GM21381 (cell line): Measurements from ENCODE around the gene NEMP1.
"Not testable (repeated sequence)": the region's sequence is repeated elsewhere in the genome, so short reads cannot be mapped to it uniquely, and the experiment has no call there.

Source experiments
- ATAC-seq: cut with Tn5 transposase; IDR thresholded peaks from one replicate; pipeline ENCODE4 v1.9.1; 2021; ENCODE audit warnings: mild to moderate bottlenecking, moderate library complexity; ENCODE audit not compliant: unreplicated experiment

NEMP1 gene

DNA sequence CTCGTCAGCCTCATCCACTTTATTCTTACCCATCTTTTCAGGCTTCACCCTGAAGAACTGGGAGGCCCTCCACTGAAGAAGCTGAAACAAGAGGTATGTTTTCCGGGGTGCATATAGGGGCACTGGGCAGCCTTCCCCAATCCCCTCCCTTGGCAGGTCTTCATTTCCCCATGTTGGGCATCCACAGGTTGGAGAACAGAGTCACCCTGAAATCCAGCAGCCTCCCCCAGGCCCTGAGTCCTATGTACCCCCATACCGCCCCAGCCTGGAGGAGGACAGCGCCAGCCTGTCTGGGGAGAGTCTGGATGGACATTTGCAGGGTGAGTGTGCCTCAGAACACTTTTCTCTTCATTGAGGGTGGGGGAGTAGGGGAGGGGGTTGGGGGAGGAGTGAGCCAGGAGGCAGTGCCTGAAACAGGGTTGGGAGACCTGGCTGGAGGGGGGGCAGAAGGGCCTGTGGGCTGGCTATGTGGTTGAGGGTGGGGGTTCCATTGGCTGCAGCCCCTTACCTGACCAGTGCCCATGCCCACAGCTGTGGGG is 14.4 kb upstream of the NEMP1 start:
- ATAC-seq = no peak

DNA sequence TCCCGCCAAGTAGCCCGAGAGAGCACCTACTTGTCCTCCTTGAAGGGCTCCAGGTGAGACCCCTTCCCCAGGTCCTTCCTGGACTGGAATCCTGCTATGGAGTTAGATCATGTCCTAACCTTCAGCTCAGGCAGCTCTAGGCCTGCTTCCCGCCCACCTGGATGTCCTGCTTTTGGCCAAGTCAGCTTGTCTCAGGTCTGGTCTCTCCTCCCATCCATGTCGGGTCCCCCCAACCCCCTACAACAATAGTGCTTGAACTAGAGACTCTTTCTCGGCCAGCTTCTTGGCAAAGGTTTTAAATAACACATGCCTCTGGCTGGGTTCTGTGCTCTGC is 13.9 kb upstream of the NEMP1 start:
- ATAC-seq = no peak

DNA sequence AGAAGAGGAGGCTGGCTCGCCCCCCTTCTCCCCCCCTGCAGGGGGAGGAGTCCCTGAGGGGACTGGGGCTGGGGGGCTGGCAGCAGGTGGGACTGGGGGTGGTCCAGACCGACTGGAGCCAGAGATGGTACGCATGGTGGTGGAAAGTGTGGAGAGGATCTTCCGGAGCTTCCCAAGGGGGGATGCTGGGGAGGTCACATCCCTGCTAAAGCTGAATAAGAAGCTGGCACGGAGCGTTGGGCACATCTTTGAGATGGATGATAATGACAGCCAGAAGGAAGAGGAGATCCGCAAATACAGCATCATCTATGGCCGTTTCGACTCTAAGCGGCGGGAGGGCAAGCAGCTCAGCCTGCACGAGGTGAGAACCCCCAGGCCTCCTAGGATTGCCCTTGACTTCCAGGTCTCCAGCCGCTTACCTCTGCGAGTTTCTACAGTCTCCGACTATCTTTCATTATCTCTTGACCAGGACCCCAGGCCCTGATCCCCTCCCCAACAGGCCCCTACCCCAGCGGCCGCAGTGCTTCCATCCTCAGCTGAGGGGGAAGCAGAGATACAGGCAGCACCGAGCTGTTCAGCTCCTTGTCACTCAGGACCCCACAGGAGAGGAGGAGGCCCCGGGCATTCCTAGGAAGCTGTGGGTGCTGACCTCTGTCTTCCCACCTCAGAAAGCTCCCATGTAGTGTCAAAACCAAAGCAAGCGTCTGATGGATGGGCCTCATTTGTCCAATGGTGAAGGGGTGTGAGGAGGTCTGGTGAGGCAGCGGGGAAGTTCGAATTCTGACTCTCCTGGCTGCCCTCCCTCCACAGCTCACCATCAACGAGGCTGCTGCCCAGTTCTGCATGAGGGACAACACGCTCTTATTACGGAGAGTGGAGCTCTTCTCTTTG is 13.3 kb upstream of the NEMP1 start:
- ATAC-seq = no peak

DNA sequence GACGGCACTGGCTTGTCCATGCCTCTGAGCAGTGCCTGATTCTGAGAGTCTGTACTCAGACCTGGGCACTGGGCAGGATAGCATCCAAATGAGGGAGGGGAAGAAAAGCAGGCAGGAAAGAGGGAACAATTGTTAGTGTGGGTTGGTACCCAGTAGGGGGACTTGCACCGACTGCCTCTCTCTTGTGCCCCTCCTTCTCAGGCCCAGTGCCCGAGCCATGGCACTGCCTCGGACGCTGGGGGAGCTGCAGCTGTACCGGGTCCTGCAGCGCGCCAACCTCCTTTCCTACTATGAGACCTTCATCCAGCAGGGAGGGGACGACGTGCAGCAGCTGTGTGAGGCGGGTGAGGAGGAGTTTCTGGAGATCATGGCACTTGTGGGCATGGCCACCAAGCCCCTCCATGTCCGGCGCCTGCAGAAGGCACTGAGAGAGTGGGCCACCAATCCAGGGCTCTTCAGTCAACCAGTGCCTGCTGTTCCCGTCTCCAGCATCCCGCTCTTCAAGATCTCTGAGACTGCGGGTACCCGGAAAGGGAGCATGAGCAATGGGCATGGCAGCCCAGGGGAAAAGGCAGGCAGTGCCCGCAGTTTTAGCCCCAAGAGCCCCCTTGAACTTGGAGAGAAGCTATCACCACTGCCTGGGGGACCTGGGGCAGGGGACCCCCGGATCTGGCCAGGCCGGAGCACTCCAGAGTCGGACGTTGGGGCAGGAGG is 12.5 kb upstream of the NEMP1 start:
- no peak for ATAC-seq

DNA sequence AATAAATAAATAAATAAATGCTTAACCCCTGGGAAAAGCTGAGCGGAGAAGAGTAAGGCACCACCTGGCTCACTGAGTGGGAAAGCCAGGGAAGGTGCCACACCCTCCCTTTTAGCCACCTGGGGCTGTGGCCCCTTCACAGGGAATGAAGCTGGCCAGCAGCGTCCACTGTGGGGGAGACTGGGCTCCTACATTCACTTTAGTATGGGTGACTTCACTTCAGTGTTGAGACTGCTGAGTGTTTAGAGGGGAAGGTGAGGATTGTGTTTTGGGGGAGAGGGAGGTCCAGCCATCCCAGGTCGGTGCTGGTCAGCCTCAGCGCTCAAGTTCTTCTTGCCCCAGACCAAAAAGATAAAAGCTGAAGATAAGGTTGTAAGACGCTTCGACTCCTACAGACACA is 11.9 kb upstream of the NEMP1 start:
- ATAC-seq = no peak

DNA sequence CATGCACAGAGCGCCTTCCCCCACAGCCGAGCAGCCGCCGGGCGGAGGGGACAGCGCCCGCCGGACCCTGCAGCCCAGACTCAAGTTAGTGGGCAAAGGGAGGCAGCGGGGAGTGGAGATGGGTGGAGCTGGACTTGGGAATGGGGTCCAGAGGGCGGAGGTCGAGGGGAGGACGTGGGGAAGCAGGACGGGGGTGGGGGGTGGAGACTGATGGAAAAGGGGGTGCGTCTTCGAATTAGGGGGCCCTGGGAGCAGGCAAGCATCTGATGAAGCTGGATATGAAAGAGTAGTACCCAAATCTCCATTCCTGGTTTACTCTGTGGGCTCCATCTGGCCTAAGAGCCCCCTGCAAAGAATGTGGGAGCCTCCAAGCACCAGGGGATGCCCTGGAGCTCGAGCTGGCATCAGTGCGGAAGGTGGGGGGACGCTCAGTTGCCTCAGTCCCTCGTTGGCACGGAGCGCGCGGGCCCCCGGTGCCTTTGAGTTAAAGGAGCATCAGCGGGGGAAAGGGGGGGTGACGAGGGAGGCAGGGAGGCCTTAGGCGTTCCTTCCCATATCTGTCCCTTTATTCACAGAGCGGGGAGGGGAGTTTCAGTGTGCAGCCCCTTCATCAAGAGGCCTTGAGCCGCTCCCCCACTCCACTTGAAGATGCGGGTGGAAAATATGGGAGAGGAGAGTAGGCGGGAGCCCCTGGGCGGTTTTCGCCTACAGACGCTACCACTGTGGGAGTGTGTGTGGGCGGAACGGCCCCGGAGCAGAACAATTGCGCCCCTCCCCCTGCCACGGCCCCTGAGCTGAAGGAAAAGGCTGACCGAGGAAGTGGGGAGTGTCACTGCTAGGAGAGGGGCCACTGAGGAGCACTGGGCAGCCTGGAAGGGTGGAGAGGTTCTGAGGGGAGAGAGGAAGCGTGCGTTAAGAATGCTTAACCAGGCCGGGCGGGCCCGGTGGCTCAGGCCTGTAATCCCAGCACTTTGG is 11.0 kb upstream of the NEMP1 start:
- no peak for ATAC-seq

DNA sequence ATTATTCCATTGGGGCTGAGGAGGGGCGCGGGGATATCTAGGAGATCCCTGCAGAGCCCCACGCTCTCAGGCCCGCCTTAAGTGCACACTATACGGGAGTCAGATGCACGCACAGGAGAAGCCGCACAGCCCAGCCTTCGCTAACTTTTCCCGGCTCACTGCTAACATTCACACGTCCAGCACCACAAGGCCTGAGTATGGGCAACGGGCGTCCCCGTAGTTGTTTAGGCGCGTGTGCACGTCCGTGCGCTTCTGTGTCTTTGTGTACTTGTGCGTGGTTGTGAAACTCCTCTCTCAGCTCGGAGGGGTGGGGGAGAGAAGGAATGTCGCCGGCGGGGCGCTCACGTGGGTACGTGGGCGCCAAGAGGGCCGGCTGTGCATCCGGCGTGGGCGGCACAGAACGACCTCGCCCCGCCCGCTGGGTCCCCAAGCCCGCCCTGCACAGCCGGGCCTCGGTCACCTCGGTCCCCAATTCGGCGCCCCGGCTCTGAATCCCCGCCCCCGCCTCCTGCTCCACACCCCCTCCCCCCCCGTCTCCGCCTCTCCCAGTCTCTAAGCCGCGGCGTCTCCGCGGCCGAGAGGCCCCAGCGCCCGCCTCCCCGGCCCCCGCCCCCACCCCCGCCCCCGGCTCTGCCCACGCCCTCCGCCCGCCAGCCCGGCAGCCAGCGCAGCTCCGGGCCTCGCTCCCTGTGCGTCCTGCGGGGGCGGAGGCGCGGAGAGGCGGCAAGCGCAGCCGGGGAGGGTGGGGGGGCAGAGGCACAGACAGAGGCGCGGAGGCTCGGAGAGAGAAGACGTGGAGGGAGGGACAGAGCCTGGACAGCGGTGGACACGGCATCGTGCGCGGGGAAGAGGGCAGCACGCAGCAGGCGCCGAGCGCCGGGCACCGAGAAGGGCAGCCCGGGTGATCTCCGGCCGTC is 10.0 kb upstream of the NEMP1 start, which contains the start of gene NAB2:
NAB2 (plus strand) TSS at position 761 of the 917 bp plus-strand sequence. CDS start 158 bp downstream, outside the sequence.
- ATAC-seq = peak; percentile 64

DNA sequence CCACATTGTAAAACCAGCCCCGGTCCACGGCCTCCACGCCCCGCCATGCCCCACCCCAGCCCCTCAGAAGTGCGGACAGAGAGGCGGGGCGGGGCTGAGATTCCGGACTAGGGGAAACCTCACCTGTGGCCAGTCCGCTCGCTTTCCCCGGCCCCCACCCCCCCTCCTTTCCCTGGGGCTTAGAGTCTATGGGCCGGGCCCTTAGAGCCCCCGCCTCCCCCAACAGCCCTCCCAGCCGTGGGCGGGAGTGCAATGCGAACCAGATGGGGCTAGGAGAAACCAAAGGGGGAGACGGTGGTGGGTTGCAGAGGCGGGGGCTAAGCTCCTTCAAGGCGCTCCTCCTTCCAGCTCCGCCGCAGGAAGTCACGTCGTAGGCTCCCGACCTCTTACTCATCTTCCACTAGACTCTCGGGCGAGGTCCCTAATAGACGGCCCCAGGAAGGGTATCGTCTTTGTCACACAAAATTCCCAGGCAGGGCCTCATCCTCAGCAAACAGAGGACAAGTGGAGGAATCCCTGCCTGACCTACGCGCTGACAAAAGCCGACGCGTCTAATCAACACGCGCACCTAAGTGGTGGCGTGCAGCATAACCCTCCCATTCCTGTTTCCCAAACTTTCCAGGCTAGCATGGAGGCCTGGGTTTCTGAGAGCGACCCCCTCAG is 9.2 kb upstream of the NEMP1 start:
- ATAC-seq = peak; percentile 28

DNA sequence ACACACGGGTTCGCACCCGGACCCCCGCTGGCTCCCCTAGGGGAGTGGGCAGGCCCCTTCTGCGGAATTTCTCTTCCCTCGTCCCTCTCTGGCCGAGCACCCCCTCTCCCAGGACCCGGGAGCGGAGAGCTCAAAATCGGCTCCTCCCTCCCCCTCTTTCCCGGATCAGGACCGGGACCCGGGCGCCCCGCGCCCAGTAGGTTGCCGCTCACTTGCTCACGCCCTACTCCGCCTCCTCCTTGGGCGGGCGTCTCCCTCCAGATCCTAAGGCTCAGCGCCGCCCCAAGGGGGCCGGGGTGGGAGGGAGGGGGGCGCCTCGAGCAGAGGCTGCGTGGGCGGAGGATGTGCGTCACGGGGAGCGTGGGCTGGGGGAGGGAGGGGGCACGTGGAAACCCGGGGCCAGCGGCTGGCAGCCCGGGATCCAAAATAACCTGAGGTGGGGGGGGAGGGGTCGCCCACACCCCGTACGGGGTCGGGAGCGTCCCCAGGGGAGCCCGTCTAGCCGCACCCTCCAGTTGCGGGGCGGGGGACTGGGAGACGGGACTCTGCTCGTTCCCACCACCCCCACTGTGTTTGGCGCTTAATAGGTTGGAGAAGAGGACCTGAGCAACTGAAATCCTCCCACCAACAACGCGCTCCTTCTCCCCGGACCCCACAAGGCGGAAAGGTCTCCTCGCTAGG is 8.6 kb upstream of the NEMP1 start:
- ATAC-seq = peak; percentile 35

DNA sequence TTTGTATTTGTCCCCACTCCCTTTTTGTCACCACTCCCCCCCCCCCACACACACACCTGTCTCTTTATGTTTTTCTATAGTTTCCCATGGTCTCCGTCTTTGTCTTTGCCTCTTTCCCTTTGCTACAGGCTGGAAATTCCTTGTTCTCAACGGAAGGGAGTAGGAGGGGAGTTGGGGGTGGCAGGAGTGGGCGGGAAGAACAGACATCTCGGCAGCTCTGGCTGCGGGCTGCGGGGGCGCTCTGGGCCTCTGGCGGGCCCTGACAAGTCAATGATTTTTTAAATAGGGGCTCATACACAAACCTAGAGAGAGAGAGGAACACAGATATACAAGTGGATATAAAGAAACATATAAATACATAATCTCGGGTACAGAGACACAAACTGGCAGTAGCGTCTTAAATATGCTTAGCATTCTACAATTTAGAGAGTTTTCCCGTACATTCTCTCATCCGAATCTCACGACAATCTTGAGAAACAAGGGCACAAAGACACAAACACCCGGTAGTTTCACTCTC is 8.0 kb upstream of the NEMP1 start:
- no peak for ATAC-seq

DNA sequence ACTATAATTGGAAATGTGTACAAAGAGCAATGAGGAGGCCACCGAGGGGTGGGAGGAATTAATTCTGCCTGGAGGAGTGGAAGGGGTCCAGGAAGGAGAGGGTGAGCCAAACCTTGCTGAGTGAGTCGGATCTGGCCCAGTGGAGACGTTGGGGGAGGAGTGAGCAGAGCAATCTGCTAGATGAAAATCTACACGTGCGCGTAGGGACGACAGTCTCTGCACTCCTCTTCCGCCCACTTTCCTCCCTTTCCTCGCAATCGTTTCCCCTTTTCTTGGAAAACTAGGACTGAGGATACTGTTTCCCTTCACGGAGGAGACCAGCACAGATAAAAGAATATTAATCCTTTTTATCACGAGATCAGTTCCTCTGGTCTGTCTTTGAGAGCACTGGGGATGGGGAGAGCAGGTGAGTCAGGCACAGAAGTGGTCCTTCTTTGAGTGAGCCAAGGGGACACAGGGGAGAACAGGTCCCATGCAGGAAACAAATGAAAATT is 7.5 kb upstream of the NEMP1 start:
- no peak for ATAC-seq

DNA sequence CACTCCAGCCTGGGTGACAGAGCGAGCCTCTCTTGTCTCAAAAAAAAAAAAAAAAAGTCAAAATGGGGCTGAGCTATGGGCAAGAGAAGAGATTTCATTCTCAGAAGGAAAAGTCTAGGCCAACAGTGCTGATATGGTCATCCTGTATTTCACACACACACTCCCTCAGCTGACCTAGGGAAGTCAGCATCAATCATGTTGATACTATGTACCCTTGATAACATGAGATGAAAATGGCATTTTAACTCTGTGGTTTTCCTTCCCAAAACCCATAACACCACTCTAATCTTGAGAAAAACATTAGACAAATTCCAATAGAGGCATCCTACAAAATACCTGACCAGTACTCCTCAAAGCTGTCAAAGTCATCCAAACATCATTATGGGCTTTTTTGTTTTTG is 2.3 kb upstream of the NEMP1 start:
- ATAC-seq = no peak

DNA sequence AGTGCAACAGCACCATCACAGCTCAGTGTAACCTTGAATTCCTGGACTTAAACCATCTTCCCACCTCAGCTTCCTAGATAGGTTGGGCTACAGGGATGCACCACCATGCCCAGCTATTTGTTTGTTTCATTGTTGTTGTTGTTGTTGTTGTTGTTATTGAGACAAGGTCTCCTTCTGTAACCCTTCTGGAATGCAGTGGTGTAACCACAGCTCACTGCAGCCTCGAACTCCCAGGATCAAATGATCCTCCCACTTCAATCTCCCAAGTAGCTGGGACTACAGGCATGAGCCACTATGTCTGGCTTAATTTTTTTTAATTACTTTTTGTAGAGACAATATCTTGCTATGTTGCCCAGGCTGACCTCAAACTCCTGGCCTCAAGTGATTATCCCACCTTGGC is 1.2 kb upstream of the NEMP1 start:
- ATAC-seq = no peak

DNA sequence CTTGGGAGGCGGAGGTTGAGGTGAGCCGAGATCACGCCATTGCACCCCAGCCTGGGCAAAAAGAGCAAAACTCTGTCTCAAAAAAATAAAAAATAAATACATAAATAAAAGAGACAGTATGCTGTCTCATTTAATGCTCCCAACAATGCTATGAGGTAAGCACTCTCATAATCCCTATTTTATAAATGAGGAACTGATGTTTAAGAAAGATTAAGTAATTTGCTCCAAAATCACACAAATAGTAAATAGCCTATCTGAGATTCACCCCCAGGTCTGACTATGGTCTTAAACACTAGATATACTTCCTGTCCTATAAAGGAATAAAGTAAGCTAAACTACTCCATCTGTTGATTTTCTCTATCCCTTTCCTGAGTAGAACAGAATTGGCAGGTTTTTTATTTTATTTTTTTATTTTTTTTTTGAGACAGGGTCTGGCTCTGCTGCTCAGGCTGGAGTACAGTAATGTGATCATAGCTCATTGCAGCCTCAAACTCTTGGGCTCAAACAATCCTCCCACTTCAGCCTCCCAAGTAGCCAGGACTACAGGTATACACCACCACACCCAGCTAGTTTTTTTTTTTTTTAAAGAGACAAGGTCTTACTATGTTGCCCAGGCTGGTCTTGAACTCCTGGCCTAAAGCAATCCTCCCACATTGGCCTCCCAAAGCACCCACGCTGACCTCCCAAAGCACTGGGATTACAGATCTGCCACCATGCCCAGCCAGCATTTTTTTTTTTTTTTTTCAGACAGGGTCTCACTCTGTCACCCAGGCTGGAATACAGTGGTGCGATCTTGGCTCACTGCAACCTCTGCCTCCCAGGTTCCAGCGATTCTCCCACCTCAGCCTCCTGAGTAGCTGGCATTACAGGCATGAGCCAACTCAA is 4.8 kb downstream of the NEMP1 start:
- not testable (repeated sequence) for ATAC-seq

DNA sequence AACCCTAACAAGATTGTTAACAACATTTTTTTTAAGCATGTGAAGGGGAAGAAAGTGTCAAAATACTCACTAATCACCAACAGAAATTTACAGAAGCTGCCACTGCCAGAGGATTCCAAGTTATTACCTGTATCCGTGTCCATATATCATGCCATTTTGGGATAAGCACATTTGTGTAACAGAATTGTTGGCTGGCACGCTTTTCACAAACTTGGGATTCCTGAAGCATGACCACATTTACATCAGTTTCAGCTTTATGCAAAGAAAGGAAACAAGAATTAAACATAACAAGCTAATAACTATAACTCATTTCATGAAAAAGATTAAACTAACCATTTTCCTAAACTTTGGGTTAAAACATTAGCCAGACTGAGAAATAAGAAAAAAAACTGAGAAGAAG is 5.9 kb downstream of the NEMP1 start:
- ATAC-seq = no peak

DNA sequence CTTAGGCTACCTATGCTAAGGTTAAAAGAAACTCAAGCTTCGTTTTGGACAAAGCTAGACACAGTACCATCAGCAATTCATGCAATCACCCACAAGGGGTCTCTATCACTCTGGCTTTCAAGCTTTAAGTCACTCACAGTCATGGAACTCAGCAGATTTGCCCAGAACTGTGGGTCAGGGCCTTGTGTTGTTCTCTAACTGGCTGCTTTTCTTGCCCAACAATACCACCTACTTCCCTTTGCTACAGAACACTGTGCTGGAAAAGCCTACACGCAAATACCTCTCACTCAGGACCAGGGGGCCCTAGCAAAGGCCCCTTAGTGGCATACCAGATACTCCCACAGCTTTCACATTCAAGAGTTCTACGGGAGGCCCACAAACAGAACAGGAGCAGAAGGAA is 9.1 kb downstream of the NEMP1 start:
- peak; percentile 68 for ATAC-seq

DNA sequence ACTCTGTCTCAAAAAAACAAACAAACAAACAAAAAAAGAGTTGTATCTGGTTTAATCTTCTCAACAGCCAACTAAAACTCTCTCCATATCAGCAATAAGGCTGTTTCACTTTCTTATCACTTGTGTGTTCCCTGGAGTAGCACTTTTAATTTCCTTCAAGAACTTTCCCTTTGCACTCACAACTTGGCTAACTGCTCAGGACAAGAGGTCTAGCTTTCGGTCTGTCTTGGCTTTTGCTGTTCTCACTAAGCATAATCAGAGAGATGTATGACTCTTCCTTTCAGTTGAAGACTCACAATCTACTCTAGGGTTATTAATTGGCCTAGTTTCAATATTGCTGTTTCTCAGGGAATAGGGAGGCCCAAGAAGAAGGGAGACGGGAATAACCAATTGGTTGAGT is 12.3 kb downstream of the NEMP1 start:
- no peak for ATAC-seq
